Stomach (tissue), 4 donors: ENCODE measurements around the gene PDE9A.

Experiments used
- CTCF ChIP-seq, 7 experiments: fragments of 450-650 bp in 4 of 7; fragments of 200-600 bp in 3 of 7; sonication (generic) in 3 of 7; IDR thresholded peaks; one replicate each; pipeline ENCODE4 v1.5.1; 2016 to 2019; ENCODE audit warnings: antibody characterized with exemption in 7 of 7, control low read depth in 2 of 7, mild to moderate bottlenecking in 1 of 7
- EP300 ChIP-seq: sonication (generic); formaldehyde crosslinking; IDR thresholded peaks from one replicate; pipeline ENCODE4 v1.6.1; 2017; ENCODE audit warnings: antibody characterized with exemption
- POLR2A ChIP-seq, 4 donors: fragments of 450-650 bp; IDR thresholded peaks; one replicate each; pipeline ENCODE4 v1.6.1; 2016; ENCODE audit warnings: antibody characterized with exemption in 4 of 4, control low read depth in 2 of 4, mild to moderate bottlenecking in 1 of 4, moderate library complexity in 1 of 4

- TF ChIP-seq POLR2A (IDR thresholded peaks at IDR 0.05) (no peak), EP300 (no peak), CTCF (IDR thresholded peaks at IDR 0.05) (peak in 5 of 7 experiments; percentile 37 to 78 (median 50))
Measured at GRCh38 chr21:42652527-42653230, 742 bp upstream of the PDE9A start.
